GM12878 (cell line): ENCODE data around the gene PRKAR1A.

Experiments
- CHD2 ChIP-seq: IDR thresholded peaks from 2 replicates; pipeline ENCODE4 v1.6.1; 2011; ENCODE audit warnings: low read depth, low read length, improper control_type of control experiment, borderline replicate concordance
- CREB1 ChIP-seq: IDR thresholded peaks from 2 replicates; pipeline ENCODE4 v1.6.1; 2012; ENCODE audit warnings: low read depth, mild to moderate bottlenecking, inconsistent platforms
- IRF4 ChIP-seq: IDR thresholded peaks from 2 replicates; pipeline ENCODE4 v1.6.1; 2011; ENCODE audit warnings: low read depth, low read length
- NFXL1 ChIP-seq: fragments of 450-650 bp; IDR thresholded peaks from 2 replicates; pipeline ENCODE4 v1.6.1; 2017; ENCODE audit warnings: antibody characterized with exemption, mild to moderate bottlenecking, borderline replicate concordance
- POLR2A ChIP-seq: IDR thresholded peaks from 2 replicates; pipeline ENCODE4 v1.6.1; 2011; ENCODE audit warnings: low read depth, mild to moderate bottlenecking, low read length
- POLR2AphosphoS5 ChIP-seq: IDR thresholded peaks from 2 replicates; pipeline ENCODE4 v1.6.1; 2011; ENCODE audit warnings: mild to moderate bottlenecking, low read length, inconsistent platforms
- SRF ChIP-seq, 2 experiments: IDR thresholded peaks; 2 replicates each; pipeline ENCODE4 v1.6.1; 2011; ENCODE audit warnings: low read depth in 2 of 2, low read length in 2 of 2, mild to moderate bottlenecking in 1 of 2, moderate library complexity in 1 of 2
- TF ChIP-seq, protein P1 (sequence below), 3 experiments: IDR thresholded peaks in 2 of 3; conservative IDR thresholded peaks in 1 of 3; 2 replicates each; pipeline ENCODE4 v1.5.1; 2011; ENCODE audit warnings: low read depth in 3 of 3, low read length in 3 of 3, mild to moderate bottlenecking in 3 of 3, control low read depth in 2 of 3, moderate library complexity in 2 of 3, inconsistent platforms in 1 of 3, mixed read lengths in 1 of 3; ENCODE audit not compliant: control insufficient read depth in 2 of 3, insufficient read depth in 1 of 3; ENCODE audit errors: extremely low read depth in 1 of 3
- TF ChIP-seq, protein P2 (sequence below): IDR thresholded peaks from 2 replicates; pipeline ENCODE4 v1.6.1; 2012; ENCODE audit warnings: mild to moderate bottlenecking, low read depth, low read length
- TF ChIP-seq, protein P3 (sequence below): fragments of 450-650 bp; formaldehyde crosslinking; IDR thresholded peaks from 2 replicates; pipeline ENCODE4 v1.4.0; 2020; ENCODE audit warnings: mild to moderate bottlenecking, moderate library complexity

DNA sequence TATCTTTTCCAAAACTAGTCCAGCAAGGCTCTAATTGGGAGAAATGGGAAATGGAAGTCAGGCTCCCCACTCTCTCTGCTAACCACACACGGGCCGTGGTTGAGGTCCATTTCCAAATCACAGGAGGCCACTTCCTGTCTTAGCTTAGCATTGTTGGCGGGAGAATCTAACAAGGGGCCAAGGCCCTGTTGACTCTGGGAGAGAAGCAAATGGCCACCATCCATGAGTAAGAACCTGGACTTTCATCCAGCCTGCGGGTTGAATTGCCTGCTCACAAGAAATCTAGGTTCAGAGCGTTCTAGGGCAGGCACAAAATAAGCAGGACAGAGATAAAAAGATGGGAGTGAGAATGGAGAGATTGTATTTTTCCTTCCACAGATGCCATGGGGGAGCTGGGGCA is 83.3 kb downstream of the PRKAR1A start:
- no peak for TF ChIP-seq POLR2A
- TF ChIP-seq, protein P1, sequence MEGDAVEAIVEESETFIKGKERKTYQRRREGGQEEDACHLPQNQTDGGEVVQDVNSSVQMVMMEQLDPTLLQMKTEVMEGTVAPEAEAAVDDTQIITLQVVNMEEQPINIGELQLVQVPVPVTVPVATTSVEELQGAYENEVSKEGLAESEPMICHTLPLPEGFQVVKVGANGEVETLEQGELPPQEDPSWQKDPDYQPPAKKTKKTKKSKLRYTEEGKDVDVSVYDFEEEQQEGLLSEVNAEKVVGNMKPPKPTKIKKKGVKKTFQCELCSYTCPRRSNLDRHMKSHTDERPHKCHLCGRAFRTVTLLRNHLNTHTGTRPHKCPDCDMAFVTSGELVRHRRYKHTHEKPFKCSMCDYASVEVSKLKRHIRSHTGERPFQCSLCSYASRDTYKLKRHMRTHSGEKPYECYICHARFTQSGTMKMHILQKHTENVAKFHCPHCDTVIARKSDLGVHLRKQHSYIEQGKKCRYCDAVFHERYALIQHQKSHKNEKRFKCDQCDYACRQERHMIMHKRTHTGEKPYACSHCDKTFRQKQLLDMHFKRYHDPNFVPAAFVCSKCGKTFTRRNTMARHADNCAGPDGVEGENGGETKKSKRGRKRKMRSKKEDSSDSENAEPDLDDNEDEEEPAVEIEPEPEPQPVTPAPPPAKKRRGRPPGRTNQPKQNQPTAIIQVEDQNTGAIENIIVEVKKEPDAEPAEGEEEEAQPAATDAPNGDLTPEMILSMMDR (IDR thresholded peaks at IDR 0.05 in 2 of 3, conservative IDR thresholded peaks at IDR 0.05 in 1 of 3; ENCODE audit: control insufficient read depth in 2 of 3, extremely low read depth in 1 of 3, insufficient read depth in 1 of 3, low read depth in 3 of 3, low read length in 3 of 3), result no peak
- no peak for TF ChIP-seq IRF4
- TF ChIP-seq CHD2, result no peak
- no peak for TF ChIP-seq POLR2AphosphoS5
- TF ChIP-seq, protein P2, sequence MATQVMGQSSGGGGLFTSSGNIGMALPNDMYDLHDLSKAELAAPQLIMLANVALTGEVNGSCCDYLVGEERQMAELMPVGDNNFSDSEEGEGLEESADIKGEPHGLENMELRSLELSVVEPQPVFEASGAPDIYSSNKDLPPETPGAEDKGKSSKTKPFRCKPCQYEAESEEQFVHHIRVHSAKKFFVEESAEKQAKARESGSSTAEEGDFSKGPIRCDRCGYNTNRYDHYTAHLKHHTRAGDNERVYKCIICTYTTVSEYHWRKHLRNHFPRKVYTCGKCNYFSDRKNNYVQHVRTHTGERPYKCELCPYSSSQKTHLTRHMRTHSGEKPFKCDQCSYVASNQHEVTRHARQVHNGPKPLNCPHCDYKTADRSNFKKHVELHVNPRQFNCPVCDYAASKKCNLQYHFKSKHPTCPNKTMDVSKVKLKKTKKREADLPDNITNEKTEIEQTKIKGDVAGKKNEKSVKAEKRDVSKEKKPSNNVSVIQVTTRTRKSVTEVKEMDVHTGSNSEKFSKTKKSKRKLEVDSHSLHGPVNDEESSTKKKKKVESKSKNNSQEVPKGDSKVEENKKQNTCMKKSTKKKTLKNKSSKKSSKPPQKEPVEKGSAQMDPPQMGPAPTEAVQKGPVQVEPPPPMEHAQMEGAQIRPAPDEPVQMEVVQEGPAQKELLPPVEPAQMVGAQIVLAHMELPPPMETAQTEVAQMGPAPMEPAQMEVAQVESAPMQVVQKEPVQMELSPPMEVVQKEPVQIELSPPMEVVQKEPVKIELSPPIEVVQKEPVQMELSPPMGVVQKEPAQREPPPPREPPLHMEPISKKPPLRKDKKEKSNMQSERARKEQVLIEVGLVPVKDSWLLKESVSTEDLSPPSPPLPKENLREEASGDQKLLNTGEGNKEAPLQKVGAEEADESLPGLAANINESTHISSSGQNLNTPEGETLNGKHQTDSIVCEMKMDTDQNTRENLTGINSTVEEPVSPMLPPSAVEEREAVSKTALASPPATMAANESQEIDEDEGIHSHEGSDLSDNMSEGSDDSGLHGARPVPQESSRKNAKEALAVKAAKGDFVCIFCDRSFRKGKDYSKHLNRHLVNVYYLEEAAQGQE, result no peak
- TF ChIP-seq SRF (IDR thresholded peaks at IDR 0.05; ENCODE audit: low read depth in 2 of 2, low read length in 2 of 2), result no peak
- TF ChIP-seq, protein P3, sequence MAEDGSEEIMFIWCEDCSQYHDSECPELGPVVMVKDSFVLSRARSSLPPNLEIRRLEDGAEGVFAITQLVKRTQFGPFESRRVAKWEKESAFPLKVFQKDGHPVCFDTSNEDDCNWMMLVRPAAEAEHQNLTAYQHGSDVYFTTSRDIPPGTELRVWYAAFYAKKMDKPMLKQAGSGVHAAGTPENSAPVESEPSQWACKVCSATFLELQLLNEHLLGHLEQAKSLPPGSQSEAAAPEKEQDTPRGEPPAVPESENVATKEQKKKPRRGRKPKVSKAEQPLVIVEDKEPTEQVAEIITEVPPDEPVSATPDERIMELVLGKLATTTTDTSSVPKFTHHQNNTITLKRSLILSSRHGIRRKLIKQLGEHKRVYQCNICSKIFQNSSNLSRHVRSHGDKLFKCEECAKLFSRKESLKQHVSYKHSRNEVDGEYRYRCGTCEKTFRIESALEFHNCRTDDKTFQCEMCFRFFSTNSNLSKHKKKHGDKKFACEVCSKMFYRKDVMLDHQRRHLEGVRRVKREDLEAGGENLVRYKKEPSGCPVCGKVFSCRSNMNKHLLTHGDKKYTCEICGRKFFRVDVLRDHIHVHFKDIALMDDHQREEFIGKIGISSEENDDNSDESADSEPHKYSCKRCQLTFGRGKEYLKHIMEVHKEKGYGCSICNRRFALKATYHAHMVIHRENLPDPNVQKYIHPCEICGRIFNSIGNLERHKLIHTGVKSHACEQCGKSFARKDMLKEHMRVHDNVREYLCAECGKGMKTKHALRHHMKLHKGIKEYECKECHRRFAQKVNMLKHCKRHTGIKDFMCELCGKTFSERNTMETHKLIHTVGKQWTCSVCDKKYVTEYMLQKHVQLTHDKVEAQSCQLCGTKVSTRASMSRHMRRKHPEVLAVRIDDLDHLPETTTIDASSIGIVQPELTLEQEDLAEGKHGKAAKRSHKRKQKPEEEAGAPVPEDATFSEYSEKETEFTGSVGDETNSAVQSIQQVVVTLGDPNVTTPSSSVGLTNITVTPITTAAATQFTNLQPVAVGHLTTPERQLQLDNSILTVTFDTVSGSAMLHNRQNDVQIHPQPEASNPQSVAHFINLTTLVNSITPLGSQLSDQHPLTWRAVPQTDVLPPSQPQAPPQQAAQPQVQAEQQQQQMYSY, result no peak
- no peak for TF ChIP-seq NFXL1
- TF ChIP-seq CREB1, result no peak
